ENCODE measurements around the gene COG8.

Gene COG8, protein sequence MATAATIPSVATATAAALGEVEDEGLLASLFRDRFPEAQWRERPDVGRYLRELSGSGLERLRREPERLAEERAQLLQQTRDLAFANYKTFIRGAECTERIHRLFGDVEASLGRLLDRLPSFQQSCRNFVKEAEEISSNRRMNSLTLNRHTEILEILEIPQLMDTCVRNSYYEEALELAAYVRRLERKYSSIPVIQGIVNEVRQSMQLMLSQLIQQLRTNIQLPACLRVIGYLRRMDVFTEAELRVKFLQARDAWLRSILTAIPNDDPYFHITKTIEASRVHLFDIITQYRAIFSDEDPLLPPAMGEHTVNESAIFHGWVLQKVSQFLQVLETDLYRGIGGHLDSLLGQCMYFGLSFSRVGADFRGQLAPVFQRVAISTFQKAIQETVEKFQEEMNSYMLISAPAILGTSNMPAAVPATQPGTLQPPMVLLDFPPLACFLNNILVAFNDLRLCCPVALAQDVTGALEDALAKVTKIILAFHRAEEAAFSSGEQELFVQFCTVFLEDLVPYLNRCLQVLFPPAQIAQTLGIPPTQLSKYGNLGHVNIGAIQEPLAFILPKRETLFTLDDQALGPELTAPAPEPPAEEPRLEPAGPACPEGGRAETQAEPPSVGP

DNA sequence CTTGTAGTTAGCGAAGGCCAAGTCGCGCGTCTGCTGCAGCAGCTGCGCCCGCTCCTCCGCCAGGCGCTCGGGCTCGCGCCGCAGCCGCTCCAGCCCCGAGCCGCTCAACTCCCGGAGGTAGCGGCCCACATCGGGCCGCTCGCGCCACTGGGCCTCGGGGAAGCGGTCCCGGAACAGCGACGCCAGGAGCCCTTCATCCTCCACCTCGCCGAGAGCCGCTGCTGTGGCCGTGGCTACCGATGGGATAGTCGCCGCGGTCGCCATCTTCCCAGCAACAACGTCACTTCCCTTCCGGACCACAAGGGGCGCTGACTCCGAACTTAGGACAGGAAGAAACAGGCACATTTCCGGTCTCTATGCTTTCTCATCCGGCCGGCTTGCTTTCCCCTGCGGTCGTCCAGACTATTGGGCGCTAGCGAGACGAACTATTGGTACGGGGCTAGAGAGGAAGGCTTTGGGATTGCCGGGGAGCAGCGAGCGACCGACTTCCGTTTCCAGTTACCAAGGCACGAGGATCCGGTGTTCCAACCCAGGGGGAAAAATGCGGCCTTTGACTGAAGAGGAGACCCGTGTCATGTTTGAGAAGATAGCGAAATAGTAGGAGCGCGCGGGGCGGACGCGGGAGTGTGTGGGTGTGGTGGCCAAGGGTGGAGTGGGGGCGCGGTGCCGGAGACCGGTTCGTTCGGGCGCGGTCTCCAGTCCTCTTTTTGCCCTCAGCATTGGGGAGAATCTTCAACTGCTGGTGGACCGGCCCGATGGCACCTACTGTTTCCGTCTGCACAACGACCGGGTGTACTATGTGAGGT lies at the start of gene COG8, which contains the start of gene NIP7:
COG8 (minus strand) TSS at position 276 of the 806 bp plus-strand sequence; CDS start at position 264, 12 bp downstream.
NIP7 (plus strand) TSS at position 484 of the 806 bp plus-strand sequence; CDS start at position 542, 58 bp downstream.
- peak within 1 kb of the TSS; percentile 84 for H3K4me3 ChIP-seq (ENCODE audit: low read depth, low read length)
- DNase-seq (ENCODE audit: low read depth) = peak; percentile 99
- TF ChIP-seq, protein P1, sequence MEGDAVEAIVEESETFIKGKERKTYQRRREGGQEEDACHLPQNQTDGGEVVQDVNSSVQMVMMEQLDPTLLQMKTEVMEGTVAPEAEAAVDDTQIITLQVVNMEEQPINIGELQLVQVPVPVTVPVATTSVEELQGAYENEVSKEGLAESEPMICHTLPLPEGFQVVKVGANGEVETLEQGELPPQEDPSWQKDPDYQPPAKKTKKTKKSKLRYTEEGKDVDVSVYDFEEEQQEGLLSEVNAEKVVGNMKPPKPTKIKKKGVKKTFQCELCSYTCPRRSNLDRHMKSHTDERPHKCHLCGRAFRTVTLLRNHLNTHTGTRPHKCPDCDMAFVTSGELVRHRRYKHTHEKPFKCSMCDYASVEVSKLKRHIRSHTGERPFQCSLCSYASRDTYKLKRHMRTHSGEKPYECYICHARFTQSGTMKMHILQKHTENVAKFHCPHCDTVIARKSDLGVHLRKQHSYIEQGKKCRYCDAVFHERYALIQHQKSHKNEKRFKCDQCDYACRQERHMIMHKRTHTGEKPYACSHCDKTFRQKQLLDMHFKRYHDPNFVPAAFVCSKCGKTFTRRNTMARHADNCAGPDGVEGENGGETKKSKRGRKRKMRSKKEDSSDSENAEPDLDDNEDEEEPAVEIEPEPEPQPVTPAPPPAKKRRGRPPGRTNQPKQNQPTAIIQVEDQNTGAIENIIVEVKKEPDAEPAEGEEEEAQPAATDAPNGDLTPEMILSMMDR (IDR thresholded peaks at IDR 0.05; ENCODE audit: insufficient read depth, low read depth, low read length, missing control alignments) = peak; percentile 80

DNA sequence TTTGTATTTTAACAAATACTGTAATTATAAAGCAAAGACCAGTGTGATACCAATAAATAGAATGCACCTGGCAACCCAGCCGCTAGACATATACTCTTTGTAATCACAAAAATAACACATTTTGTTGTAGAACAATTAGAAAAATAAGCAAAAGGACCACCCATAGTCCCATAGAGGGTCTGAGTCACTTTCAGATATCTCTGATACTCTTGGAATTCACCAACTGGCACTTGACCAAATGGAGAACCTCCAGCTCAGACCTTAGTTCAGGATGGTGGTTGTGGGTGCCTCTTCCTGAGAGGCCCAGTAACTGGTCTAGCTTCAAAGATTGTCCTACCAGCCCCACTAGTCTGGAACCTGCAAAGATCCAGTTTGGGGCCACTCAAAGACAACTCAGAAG lies 47.2 kb upstream of the COG8 start:
- TF ChIP-seq, protein P1 (IDR thresholded peaks at IDR 0.05; ENCODE audit: insufficient read depth, low read depth, low read length, missing control alignments) = no peak
- DNase-seq (ENCODE audit: low read depth) = no peak
- H3K4me3 ChIP-seq (ENCODE audit: low read depth, low read length) = peak overlapping the region; percentile 73

DNA sequence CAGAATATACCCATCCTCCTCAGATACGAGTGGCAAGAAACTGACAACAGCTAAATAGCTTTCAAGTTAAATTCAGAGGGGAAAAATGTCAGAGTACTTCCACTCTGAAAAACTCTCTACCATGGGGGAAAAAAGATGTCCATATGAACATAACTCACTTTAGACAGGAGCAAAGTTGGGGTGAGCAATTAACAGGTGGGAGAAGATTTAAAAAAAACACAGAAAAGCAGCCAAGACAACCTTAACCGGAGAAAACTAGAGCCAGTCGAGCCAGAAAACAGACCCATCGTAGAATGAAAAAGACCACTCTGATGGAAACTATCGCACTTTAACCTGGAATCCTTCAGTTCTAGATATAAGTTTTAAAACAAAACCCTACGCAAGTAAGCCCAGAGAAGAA lies 45.6 kb upstream of the COG8 start:
- H3K4me3 ChIP-seq (ENCODE audit: low read depth, low read length) = peak overlapping the region; percentile 73
- TF ChIP-seq, protein P1 (IDR thresholded peaks at IDR 0.05; ENCODE audit: insufficient read depth, low read depth, low read length, missing control alignments) = no peak
- no peak for DNase-seq (ENCODE audit: low read depth)

DNA sequence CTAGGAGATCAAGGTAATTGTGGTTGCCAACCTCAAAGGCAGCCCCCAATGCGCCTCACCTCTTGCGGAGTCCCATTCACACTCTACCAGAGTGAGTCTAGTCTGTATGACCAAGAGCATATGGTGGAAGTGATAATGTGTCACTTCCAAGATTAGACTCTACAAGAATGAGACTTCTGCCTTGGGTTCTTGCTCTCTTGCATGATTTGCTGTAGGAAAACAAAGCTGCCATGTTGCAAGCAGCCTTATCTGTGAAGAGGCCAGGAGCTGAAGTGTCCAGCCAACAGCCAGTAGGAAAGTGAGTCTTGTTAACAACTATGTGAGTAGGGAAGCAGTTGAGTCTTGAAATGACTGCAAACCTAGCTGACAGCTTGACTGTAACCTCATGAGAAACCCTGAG lies 43.1 kb upstream of the COG8 start:
- no peak overlapping the region for H3K4me3 ChIP-seq (ENCODE audit: low read depth, low read length)
- TF ChIP-seq, protein P1 (IDR thresholded peaks at IDR 0.05; ENCODE audit: insufficient read depth, low read depth, low read length, missing control alignments) = no peak
- DNase-seq (ENCODE audit: low read depth) = peak; percentile 24

DNA sequence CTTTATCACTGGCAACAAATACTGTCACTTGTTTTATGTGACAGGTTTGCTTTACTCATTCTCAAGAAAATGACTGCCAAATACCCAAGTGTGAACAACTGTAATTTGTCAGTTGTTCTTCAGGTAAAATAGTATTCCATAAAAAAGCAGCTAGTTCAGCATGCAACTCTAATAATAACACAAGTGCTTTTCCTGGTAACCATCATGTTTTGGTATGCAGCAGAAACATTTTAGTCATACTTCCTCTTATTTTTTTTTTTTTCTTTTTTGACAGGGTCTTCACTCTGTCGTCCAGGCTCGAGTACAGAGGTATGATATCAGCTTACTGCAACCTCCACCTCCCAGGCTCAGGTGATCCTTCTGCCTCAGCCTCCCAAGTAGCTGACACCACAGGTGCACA lies 41.9 kb upstream of the COG8 start:
- TF ChIP-seq, protein P1 (IDR thresholded peaks at IDR 0.05; ENCODE audit: insufficient read depth, low read depth, low read length, missing control alignments) = no peak
- H3K4me3 ChIP-seq (ENCODE audit: low read depth, low read length) = no peak overlapping the region
- DNase-seq (ENCODE audit: low read depth) = no peak

DNA sequence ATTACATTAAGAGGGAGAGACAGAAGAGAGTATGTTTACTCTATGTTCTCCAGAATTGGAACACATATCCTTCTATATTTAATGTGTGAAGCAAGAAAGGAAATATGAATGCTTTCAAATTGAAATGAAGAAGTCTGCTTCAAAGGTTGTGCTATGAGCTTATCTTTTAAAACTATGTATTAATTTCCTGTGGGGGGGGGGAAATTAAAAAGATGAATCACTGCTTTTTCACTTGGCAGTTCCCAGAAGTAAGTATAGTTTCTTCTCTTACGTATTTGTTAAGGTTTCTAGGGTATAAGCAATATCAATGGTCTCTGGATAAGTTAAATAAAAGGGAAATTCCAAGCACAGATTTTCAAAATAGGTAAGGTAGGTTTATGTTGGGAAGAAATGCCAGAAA lies 39.4 kb upstream of the COG8 start:
- TF ChIP-seq, protein P1 (IDR thresholded peaks at IDR 0.05; ENCODE audit: insufficient read depth, low read depth, low read length, missing control alignments) = no peak
- H3K4me3 ChIP-seq (ENCODE audit: low read depth, low read length) = no peak overlapping the region
- DNase-seq (ENCODE audit: low read depth) = no peak
